Chondrocyte (in vitro differentiated cells): ENCODE measurements around the gene GRN. TPM values are rescaled to one million over a fixed set of nuclear protein-coding genes. Genes with fewer than 3 reads are reported as not detected.
A peak's percentile ranks its signal among the peaks of the same experiment; 100 is the strongest.

Experiments
- DNase-seq: peaks from one replicate; pipeline ENCODE4 v3.0.0; 2021; ENCODE audit warnings: mixed read lengths, low spot score
- H3K27ac Mint-ChIP-seq: one replicate; pipeline ENCODE4 v1.8.0; 2021; ENCODE audit warnings: mild to moderate bottlenecking, moderate library complexity, mixed read lengths; ENCODE audit not compliant: unreplicated experiment
- H3K27me3 Mint-ChIP-seq: 2 replicates; pipeline ENCODE4 v1.8.0; 2021; ENCODE audit warnings: low read depth, mixed read lengths
- H3K36me3 Mint-ChIP-seq: 2 replicates; pipeline ENCODE4 v1.8.0; 2021; ENCODE audit warnings: low read depth, mixed read lengths
- H3K4me1 Mint-ChIP-seq: 2 replicates; pipeline ENCODE4 v1.8.0; 2021; ENCODE audit warnings: low read depth, mild to moderate bottlenecking, mixed read lengths
- H3K4me3 Mint-ChIP-seq: one replicate; pipeline ENCODE4 v1.8.0; 2021; ENCODE audit warnings: mild to moderate bottlenecking, moderate library complexity, mixed read lengths; ENCODE audit not compliant: unreplicated experiment
- H3K9me3 Mint-ChIP-seq: 2 replicates; pipeline ENCODE4 v1.8.0; 2021; ENCODE audit warnings: low read depth, mixed read lengths
- total RNA-seq: library from RNA; stranded (reverse); gene quantifications from 3 replicates; pipeline ENCODE4 v1.2.1, GENCODE V29; 2021
- TF ChIP-seq, protein P1 (sequence below): fragments of 200-600 bp; sonication (generic); IDR thresholded peaks from 2 replicates; pipeline ENCODE4 v1.5.0; 2021; ENCODE audit warnings: antibody characterized with exemption, mild to moderate bottlenecking, moderate library complexity

The GRN gene
- total RNA-seq, 1 donor from 2014 or later, result 342 TPM

GRCh38 chr17:44353672-44354331, 8.7 kb downstream of the GRN start:
- Mint-ChIP-seq H3K27ac (no peak overlapping the region), H3K4me1 (no peaks in the 10 kb centered on the region), H3K9me3 (no peaks in the 10 kb centered on the region), H3K36me3 (peaks cover 5% of the 10 kb centered on the region), H3K27me3 (no peaks in the 10 kb centered on the region), H3K4me3 (no peak overlapping the region)
- TF ChIP-seq, protein P1, sequence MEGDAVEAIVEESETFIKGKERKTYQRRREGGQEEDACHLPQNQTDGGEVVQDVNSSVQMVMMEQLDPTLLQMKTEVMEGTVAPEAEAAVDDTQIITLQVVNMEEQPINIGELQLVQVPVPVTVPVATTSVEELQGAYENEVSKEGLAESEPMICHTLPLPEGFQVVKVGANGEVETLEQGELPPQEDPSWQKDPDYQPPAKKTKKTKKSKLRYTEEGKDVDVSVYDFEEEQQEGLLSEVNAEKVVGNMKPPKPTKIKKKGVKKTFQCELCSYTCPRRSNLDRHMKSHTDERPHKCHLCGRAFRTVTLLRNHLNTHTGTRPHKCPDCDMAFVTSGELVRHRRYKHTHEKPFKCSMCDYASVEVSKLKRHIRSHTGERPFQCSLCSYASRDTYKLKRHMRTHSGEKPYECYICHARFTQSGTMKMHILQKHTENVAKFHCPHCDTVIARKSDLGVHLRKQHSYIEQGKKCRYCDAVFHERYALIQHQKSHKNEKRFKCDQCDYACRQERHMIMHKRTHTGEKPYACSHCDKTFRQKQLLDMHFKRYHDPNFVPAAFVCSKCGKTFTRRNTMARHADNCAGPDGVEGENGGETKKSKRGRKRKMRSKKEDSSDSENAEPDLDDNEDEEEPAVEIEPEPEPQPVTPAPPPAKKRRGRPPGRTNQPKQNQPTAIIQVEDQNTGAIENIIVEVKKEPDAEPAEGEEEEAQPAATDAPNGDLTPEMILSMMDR, result no peak
- DNase-seq, result no peak

GRCh38 chr17:44354582-44355561, 9.8 kb downstream of the GRN start:
- Mint-ChIP-seq H3K4me3 (peak overlapping the region; percentile 16), H3K27me3 (no peaks in the 10 kb centered on the region), H3K9me3 (no peaks in the 10 kb centered on the region), H3K27ac (no peak overlapping the region), H3K36me3 (peaks cover 5% of the 10 kb centered on the region), H3K4me1 (no peaks in the 10 kb centered on the region)
- DNase-seq, result no peak
- TF ChIP-seq, protein P1, result peak; percentile 69

GRCh38 chr17:44355642-44356099, 10.6 kb downstream of the GRN start:
- TF ChIP-seq, protein P1, result no peak
- H3K9me3 Mint-ChIP-seq, result no peaks in the 10 kb centered on the region
- peaks cover 5% of the 10 kb centered on the region for H3K36me3 Mint-ChIP-seq
- H3K27me3 Mint-ChIP-seq, result no peaks in the 10 kb centered on the region
- H3K4me3 Mint-ChIP-seq, result no peak overlapping the region
- no peak overlapping the region for H3K27ac Mint-ChIP-seq
- peak; percentile 84 for DNase-seq
- H3K4me1 Mint-ChIP-seq, result peaks cover 4% of the 10 kb centered on the region

DNA sequence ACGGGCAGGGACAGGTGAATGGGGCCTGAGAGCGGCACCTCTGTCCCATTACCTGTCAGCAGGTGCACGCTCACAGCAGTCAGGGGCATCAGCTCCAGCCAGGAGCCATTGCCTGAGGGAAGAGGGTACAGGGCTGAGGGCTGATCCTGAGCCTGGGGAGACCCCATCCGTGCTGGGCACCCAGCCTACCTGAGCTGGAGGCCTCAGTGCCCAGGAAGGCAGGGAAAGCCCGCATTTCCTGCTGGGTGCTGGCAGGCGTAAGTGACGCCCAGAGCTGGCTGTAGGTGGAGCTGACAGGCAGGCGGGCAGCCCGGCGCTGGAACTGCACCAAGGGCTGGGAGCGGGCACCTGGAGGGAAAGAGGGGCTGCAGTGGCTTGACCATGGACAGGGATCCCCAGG, 11.1 kb downstream of the GRN start:
- H3K4me1 Mint-ChIP-seq, result peaks cover 10% of the 10 kb centered on the region
- peak; percentile 87 for DNase-seq
- TF ChIP-seq, protein P1, result no peak
- H3K36me3 Mint-ChIP-seq, result peaks cover 5% of the 10 kb centered on the region
- no peaks in the 10 kb centered on the region for H3K27me3 Mint-ChIP-seq
- H3K9me3 Mint-ChIP-seq, result no peaks in the 10 kb centered on the region
- no peak overlapping the region for H3K27ac Mint-ChIP-seq
- no peak overlapping the region for H3K4me3 Mint-ChIP-seq

DNA sequence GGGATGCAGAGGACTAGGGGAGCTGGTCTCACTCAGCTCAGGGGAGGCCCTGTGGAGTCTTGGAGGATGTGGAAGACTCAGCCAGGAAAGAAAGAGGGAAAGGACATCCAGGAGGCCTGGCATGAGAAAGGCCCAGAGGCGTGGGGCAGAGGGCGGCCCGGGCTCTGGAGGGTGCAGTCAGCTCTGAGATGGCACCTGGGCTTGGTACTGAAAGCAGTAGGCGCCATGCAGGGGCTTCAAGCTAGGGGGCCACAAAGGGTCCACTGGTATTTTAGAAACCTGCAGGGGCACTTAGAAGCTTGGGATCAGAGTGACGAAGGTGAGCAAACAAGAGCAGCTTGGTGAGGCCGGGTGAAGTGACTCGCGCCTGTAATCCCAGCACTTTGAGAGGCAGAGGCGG, 13.0 kb downstream of the GRN start:
- Mint-ChIP-seq H3K4me1 (peaks cover 18% of the 10 kb centered on the region), H3K9me3 (no peaks in the 10 kb centered on the region), H3K27ac (no peak overlapping the region), H3K36me3 (no peaks in the 10 kb centered on the region), H3K27me3 (no peaks in the 10 kb centered on the region), H3K4me3 (no peak overlapping the region)
- DNase-seq, result no peak
- TF ChIP-seq, protein P1, result no peak
